Measurements from ENCODE around the gene IMMT. TPM values are rescaled to one million over a fixed set of nuclear protein-coding genes. Genes with fewer than 3 reads are reported as not detected.

IMMT gene
- total RNA-seq = 45.8 and 52.0 TPM in 2 replicates

DNA sequence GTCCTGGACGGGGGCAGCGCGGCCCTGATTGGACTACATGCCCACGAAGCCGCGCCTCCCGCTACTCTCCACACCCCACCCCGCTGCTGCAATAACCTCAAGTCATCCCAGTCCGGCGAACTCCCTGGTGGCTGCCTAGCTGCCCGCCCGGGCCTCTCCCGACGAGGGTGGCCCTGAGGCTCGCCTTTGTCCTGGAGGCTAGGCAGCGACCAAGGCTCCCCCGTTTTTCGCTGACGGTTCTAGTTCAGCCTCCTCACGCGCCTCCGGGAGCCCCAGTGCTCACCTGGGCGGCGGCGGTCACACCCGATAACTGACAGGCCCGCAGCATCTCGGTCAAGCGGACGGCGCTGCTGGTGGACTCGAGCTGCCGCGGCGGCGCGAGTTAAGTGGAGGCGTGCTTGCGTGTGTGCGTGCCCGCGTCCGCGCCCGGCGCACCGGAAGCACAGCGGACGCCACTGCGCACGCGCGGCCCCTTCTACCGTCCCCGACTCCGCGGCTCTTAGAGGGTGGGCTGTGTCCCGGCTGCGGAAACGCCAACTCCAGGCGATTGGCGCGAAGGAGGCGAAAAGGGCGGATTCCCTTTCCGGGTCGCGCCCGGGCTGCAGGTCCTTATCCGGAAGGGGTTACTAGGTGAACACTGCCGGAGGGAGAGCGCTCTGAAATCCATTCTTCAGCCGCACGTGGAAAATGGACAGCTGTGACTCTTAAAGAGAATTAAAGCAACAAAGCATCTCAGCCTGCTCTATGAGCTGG, at the start of gene IMMT:
Gene IMMT, minus strand, starts transcription at position 408 of the 753 bp plus-strand sequence. Its CDS starts 80 bp downstream, at position 328.

DNA sequence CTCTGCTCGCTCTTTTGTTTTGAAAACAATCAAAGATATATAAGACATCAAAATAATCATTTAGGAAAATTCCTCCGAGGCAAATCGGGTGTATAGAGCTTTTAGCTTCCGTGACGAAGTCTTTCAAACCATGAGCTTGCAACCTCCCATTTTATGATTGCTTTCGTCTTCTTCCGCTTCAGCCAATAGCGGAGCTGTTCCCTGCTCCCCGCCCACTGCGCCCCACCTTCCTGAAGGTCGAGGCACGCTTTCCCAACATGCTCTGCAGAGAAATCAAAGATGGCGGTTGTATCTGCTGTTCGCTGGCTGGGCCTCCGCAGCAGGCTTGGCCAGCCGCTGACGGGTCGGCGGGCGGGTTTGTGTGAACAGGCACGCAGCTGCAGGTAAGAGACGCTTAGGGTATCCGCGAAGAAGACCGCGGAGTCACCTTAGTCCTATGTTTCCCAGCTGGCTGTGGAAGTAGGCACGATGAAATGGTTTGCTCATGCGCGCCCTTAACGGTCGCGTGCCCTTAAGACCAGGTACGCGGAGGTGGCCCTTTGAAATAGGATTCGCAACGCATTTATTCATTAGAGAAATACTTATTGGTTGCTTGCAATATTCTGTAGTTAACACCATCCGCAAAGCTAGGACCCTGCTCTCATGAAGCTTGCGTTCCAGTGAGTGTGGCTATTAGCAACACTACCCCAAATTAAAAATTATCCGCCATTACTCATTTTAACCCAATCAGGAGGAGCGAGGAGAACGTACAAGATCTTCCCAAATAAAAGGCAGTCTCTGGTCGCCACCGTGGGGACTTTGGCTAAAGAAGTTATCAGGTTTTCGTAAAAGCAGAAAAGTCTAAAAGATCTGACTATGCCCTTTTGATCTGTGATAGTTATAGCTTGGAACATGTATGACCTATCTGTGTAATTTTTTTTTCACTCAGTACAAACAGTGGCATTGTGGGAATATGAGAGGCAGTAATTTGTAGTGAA, 89.0 kb downstream of the IMMT start, which contains the start of gene PTCD3:
Gene PTCD3, plus strand, starts transcription at position 267 of the 977 bp plus-strand sequence. Its CDS starts 13 bp downstream, at position 280.

GRCh38 chr2:86105252-86105968, 89.9 kb downstream of the IMMT start, which contains the start of gene POLR1A:
POLR1A (minus strand) TSS chr2:86105886; CDS start chr2:86105776, 110 bp downstream.

Other genes with a start within 250 kb of the IMMT start
- gene POLR1A, start 89.6 kb downstream of the IMMT start, total RNA-seq = 12.0 and 17.7 TPM in 2 replicates
- gene PTCD3, start 89.2 kb downstream of the IMMT start, total RNA-seq = 50.8 and 72.7 TPM in 2 replicates
- 38.1 and 49.4 TPM in 2 replicates for gene MRPL35, start 4.0 kb upstream of the IMMT start, total RNA-seq
- 0.24 TPM in 1 of 2 replicates, not detected in the other for gene REEP1, start 142.2 kb upstream of the IMMT start, total RNA-seq
- 26.6 and 28.4 TPM in 2 replicates for gene KDM3A, start 245.9 kb upstream of the IMMT start, total RNA-seq